ENCODE results near the gene FAXDC2.

Gene FAXDC2

DNA sequence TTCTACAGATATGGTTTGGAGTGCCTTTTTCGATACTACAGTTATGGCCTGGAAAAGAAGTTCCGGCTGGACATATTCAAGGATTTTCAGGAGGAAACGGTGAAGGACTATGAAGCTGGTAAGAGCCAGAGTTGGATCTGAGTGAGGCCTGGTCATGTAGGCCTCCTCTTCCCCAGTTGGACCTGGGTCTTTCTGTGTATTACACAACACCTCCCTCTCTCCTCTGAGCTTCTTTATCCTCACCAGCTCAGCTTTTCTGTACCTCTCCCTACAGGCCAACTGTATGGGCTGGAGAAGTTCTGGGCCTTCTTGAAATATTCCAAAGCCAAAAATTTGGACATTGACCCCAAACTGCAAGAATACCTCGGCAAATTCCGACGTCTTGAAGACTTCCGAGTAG lies 39.2 kb downstream of the FAXDC2 start:
- H3K9me3 ChIP-seq (ENCODE audit: control insufficient read depth, insufficient read depth, low read length): no peaks in the 10 kb centered on the region
- peaks cover 61% of the 10 kb centered on the region for H3K36me3 ChIP-seq (ENCODE audit: control insufficient read depth, insufficient read depth, low read length)
- no peaks in the 10 kb centered on the region for H3K27me3 ChIP-seq (ENCODE audit: control insufficient read depth, insufficient read depth, low read length)
- H3K4me3 ChIP-seq (ENCODE audit: low read depth, low read length): no peak overlapping the region
- H3K4me1 ChIP-seq (ENCODE audit: control insufficient read depth, insufficient read depth, low read length): no peaks in the 10 kb centered on the region
- H3K9ac ChIP-seq (ENCODE audit: low read depth, low read length): no peak overlapping the region

DNA sequence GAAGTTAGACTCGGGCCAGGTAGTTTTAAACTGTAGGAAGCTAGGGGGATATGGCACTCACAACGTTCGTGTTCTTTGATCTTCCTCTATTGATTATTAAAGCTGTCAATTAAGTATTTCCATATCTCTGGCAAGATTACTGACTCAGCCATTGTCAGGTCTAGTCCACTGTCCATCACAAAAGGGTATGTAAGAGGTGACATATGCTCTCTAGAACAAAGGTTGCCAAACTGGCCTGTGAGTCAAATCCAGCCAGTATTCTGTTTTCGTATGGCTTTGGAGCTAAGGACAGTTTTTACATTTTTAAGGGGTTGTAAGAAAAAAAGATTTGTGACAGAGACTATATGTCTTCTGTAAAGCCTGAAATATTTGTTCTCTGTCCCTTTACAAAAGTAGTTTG lies 44.2 kb downstream of the FAXDC2 start:
- Histone ChIP-seq H3K27me3 (ENCODE audit: control insufficient read depth, insufficient read depth, low read length) (no peaks in the 10 kb centered on the region), H3K9ac (ENCODE audit: low read depth, low read length) (no peak overlapping the region), H3K4me1 (ENCODE audit: control insufficient read depth, insufficient read depth, low read length) (no peaks in the 10 kb centered on the region), H3K36me3 (ENCODE audit: control insufficient read depth, insufficient read depth, low read length) (peaks cover 69% of the 10 kb centered on the region), H3K9me3 (ENCODE audit: control insufficient read depth, insufficient read depth, low read length) (no peaks in the 10 kb centered on the region), H3K4me3 (ENCODE audit: low read depth, low read length) (no peak overlapping the region)

DNA sequence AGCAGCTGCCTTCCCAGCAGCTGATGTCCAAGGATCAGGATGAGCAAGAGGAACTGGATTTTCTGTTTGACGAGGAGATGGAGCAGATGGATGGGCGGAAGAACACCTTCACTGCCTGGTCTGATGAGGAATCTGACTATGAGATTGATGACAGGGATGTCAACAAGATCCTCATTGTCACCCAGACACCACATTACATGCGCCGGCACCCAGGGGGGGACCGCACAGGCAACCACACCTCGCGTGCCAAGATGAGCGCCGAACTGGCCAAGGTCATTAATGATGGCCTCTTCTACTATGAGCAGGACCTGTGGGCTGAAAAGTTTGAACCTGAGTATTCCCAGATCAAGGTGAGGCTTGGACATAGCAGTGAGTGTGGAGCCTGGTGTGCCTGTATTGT lies 48.4 kb downstream of the FAXDC2 start:
- Histone ChIP-seq H3K9ac (ENCODE audit: low read depth, low read length) (no peak overlapping the region), H3K4me3 (ENCODE audit: low read depth, low read length) (no peak overlapping the region), H3K9me3 (ENCODE audit: control insufficient read depth, insufficient read depth, low read length) (no peaks in the 10 kb centered on the region), H3K27me3 (ENCODE audit: control insufficient read depth, insufficient read depth, low read length) (no peaks in the 10 kb centered on the region), H3K36me3 (ENCODE audit: control insufficient read depth, insufficient read depth, low read length) (peaks cover 67% of the 10 kb centered on the region), H3K4me1 (ENCODE audit: control insufficient read depth, insufficient read depth, low read length) (no peaks in the 10 kb centered on the region)

DNA sequence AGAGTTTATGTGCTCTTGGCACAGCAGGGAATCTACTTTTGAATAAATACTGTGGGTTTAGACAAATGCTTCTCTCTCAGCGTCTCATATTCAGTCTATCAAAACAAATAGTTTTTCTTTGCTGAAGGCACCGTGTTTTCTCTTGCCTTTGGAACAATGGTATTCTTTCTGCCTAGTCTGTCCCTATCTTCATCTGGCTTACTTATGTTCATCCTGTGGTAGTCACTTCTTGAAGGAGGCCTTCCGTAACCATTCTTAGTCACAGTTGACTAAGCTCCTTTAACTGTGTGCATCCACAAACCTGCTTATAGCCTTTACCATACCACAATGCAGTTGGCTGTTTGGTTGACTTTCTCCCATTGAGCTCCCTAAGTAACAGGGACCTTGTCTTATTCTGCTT lies 49.3 kb downstream of the FAXDC2 start:
- Histone ChIP-seq H3K9ac (ENCODE audit: low read depth, low read length) (no peak overlapping the region), H3K4me3 (ENCODE audit: low read depth, low read length) (no peak overlapping the region), H3K4me1 (ENCODE audit: control insufficient read depth, insufficient read depth, low read length) (no peaks in the 10 kb centered on the region), H3K36me3 (ENCODE audit: control insufficient read depth, insufficient read depth, low read length) (peaks cover 69% of the 10 kb centered on the region), H3K9me3 (ENCODE audit: control insufficient read depth, insufficient read depth, low read length) (no peaks in the 10 kb centered on the region), H3K27me3 (ENCODE audit: control insufficient read depth, insufficient read depth, low read length) (no peaks in the 10 kb centered on the region)

DNA sequence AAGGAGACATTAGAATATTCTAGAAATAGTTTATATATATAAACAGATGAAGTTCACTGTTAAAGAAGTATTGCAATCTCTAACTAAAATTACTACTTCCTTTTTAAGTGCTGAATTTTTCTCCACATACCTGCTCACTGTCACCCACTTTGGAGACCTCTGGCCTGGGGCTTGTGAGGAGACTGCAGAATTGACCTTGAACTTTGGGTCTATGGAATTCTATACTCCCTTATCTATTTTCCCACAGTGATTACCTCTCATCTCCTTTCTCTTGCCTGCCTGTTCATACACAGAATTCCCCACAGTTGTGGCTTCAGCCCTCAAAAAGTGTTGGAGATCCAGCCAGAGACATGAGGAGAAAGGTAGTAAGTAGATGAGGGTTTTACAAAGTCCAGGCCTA lies 49.8 kb downstream of the FAXDC2 start:
- Histone ChIP-seq H3K9ac (ENCODE audit: low read depth, low read length) (no peak overlapping the region), H3K4me1 (ENCODE audit: control insufficient read depth, insufficient read depth, low read length) (no peaks in the 10 kb centered on the region), H3K9me3 (ENCODE audit: control insufficient read depth, insufficient read depth, low read length) (no peaks in the 10 kb centered on the region), H3K27me3 (ENCODE audit: control insufficient read depth, insufficient read depth, low read length) (no peaks in the 10 kb centered on the region), H3K36me3 (ENCODE audit: control insufficient read depth, insufficient read depth, low read length) (peaks cover 64% of the 10 kb centered on the region), H3K4me3 (ENCODE audit: low read depth, low read length) (no peak overlapping the region)

DNA sequence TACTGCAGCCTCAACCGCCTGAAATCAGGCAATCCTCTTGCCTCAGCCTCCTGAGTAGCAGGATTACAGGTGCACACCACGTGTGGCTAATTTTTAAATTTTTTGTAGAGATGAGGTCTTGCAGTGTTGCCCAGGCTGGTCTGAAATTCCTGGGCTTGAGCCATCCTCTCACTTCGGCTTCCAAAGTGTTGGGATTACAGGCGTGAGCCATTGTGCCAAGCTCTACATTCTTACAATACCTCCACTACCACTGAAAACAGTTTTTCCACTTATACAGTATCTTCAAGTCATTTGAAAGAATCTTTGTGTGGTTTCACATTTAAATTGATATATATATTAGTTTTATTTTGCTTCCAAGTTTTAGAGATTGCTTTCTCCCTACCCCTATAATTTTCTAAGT lies 52.6 kb downstream of the FAXDC2 start:
- peaks cover 65% of the 10 kb centered on the region for H3K36me3 ChIP-seq (ENCODE audit: control insufficient read depth, insufficient read depth, low read length)
- no peak overlapping the region for H3K9ac ChIP-seq (ENCODE audit: low read depth, low read length)
- no peaks in the 10 kb centered on the region for H3K9me3 ChIP-seq (ENCODE audit: control insufficient read depth, insufficient read depth, low read length)

DNA sequence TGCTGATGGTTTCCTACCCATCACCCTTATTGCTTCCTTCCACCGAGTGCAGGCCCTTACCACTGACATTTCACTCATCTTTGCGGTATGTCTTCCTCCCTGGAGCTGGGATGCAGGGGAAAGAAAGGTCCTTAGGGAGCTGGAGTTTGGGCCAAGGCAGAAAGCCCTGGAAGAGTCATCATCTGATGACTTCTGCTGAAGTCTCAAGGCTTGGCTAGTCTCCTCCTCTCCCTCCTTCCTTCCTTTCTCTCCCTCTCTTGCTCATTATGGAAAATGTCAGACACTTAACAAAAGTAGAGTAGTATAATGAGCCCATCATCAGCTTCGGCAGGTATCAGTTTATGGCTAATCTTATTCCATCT lies 55.2 kb downstream of the FAXDC2 start:
- Histone ChIP-seq H3K4me1 (ENCODE audit: control insufficient read depth, insufficient read depth, low read length) (no peaks in the 10 kb centered on the region), H3K4me3 (ENCODE audit: low read depth, low read length) (no peak overlapping the region), H3K9ac (ENCODE audit: low read depth, low read length) (no peak overlapping the region), H3K9me3 (ENCODE audit: control insufficient read depth, insufficient read depth, low read length) (no peaks in the 10 kb centered on the region), H3K27me3 (ENCODE audit: control insufficient read depth, insufficient read depth, low read length) (no peaks in the 10 kb centered on the region), H3K36me3 (ENCODE audit: control insufficient read depth, insufficient read depth, low read length) (peaks cover 65% of the 10 kb centered on the region)

More for the DNA sequence above, 52.6 kb downstream of the FAXDC2 start:
- Histone ChIP-seq H3K4me1 (ENCODE audit: control insufficient read depth, insufficient read depth, low read length) (no peaks in the 10 kb centered on the region), H3K4me3 (ENCODE audit: low read depth, low read length) (no peak overlapping the region), H3K27me3 (ENCODE audit: control insufficient read depth, insufficient read depth, low read length) (no peaks in the 10 kb centered on the region)

DNA sequence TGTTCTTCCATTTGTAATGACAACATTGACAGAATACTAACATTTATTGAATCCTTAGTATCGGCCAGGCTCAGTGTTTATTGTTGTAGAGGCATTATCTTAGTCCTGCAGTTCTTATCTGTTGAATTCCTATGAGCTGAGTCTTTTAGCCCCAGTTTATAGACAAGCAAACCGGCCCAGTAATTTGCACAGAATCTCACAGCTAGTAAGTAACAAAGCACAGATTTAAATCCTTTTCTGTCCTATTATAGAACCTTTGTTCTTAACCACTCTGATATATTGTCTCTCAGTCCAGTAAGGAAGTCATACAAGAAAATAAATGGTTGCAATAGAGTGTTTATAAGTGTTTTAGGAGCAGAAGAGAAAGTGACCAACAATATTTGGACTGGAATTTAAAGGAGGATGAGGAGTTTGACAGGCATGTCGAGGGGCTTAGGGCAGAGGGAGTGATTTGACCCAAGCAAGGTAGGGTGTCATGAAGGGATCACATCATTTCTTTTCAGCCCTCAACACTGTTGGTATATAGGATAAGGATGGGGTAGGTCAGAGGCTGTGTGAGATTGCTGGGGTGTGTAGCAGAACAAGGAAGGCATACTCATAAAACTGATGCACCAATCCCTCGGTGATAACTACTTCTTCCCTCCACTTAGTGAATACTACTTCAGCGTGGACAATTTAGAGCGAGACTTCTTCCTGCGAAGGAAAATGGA lies 55.7 kb downstream of the FAXDC2 start:
- Histone ChIP-seq H3K36me3 (ENCODE audit: control insufficient read depth, insufficient read depth, low read length) (peaks cover 65% of the 10 kb centered on the region), H3K4me3 (ENCODE audit: low read depth, low read length) (no peak overlapping the region), H3K27me3 (ENCODE audit: control insufficient read depth, insufficient read depth, low read length) (no peaks in the 10 kb centered on the region), H3K9me3 (ENCODE audit: control insufficient read depth, insufficient read depth, low read length) (no peaks in the 10 kb centered on the region), H3K4me1 (ENCODE audit: control insufficient read depth, insufficient read depth, low read length) (no peaks in the 10 kb centered on the region), H3K9ac (ENCODE audit: low read depth, low read length) (no peak overlapping the region)

DNA sequence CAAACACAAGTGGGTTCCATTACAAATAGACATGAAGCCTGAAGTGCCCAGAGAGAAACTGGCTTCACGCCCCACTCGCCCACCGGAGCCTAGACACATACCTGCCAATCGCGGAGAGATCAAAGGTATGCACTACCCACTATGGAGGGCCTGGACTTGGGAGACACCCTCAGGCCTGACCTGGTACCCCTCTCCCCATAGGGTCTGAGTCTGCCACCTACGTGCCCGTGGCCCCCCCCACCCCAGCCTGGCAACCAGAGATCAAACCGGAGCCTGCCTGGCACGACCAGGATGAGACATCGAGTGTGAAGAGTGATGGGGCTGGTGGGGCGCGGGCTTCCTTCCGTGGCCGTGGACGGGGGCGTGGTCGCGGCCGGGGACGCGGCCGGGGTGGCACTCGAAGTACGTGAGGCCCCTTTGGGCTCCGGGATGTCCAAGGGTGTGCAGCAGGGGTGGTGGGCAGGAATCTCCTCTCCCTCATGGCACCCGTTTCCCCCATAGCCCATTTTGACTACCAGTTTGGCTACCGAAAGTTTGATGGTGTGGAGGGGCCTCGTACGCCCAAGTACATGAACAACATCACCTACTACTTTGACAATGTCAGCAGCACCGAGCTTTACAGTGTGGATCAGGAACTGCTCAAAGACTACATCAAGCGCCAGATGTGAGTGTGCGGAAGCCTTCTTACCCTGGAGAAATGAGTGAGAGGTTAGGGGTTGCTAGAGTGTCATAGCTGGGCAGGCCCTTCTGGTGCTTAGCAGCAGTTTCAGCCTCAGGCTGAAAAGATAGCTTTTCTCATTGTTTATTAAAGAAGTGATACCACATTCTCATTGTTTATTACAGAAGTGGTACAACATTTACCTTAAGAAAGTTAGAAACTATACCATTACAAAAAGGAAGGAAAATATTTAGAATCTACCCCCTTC lies 56.5 kb downstream of the FAXDC2 start:
- no peaks in the 10 kb centered on the region for H3K27me3 ChIP-seq (ENCODE audit: control insufficient read depth, insufficient read depth, low read length)
- H3K4me1 ChIP-seq (ENCODE audit: control insufficient read depth, insufficient read depth, low read length): no peaks in the 10 kb centered on the region
- H3K4me3 ChIP-seq (ENCODE audit: low read depth, low read length): no peak overlapping the region
- no peaks in the 10 kb centered on the region for H3K9me3 ChIP-seq (ENCODE audit: control insufficient read depth, insufficient read depth, low read length)
- peaks cover 60% of the 10 kb centered on the region for H3K36me3 ChIP-seq (ENCODE audit: control insufficient read depth, insufficient read depth, low read length)
- H3K9ac ChIP-seq (ENCODE audit: low read depth, low read length): no peak overlapping the region

DNA sequence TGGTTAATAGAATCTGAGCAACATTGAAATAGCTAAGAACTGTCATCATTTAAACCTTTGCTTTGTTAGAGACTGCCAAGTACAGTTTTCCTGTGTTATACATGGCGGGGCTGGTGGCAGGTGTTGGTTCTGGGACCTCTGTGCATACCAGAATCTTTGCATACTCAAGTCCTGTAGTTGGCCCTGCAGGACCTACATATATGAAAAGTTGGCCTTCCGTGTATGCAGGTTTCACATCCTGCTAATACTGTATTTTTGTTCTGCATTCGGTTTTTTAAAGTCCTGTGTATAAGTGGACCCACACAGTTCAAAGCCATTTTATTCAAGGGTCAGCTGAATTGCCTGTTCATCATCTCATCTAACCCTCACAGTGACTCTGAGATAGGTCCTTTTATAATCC lies 58.9 kb downstream of the FAXDC2 start:
- Histone ChIP-seq H3K4me3 (ENCODE audit: low read depth, low read length) (no peak overlapping the region), H3K9me3 (ENCODE audit: control insufficient read depth, insufficient read depth, low read length) (no peaks in the 10 kb centered on the region), H3K9ac (ENCODE audit: low read depth, low read length) (no peak overlapping the region), H3K36me3 (ENCODE audit: control insufficient read depth, insufficient read depth, low read length) (peaks cover 56% of the 10 kb centered on the region), H3K4me1 (ENCODE audit: control insufficient read depth, insufficient read depth, low read length) (peaks cover 7% of the 10 kb centered on the region), H3K27me3 (ENCODE audit: control insufficient read depth, insufficient read depth, low read length) (no peaks in the 10 kb centered on the region)

DNA sequence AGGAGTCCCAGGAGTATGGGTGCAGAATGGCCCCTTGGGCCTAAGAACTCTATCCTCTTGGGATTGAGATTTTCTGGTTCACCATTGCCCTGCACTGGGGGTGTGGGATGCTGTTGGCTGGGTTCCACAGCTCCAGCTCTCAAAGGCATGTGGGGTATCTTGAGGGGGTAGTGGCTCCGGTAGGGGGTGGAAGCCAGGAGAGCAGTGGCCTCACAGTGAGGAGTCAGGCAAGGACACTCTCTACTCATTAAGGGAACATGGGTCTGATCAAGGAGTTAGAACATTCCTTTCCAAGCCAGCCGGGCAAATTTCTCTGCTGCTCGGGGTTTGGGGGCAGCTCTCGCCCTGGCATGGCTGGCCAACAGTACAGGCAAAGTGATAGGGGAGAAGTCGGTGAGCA lies 62.2 kb downstream of the FAXDC2 start:
- Histone ChIP-seq H3K4me1 (ENCODE audit: control insufficient read depth, insufficient read depth, low read length) (peaks cover 31% of the 10 kb centered on the region), H3K27me3 (ENCODE audit: control insufficient read depth, insufficient read depth, low read length) (no peaks in the 10 kb centered on the region), H3K4me3 (ENCODE audit: low read depth, low read length) (no peak overlapping the region), H3K9ac (ENCODE audit: low read depth, low read length) (no peak overlapping the region), H3K9me3 (ENCODE audit: control insufficient read depth, insufficient read depth, low read length) (no peaks in the 10 kb centered on the region), H3K36me3 (ENCODE audit: control insufficient read depth, insufficient read depth, low read length) (peaks cover 33% of the 10 kb centered on the region)

DNA sequence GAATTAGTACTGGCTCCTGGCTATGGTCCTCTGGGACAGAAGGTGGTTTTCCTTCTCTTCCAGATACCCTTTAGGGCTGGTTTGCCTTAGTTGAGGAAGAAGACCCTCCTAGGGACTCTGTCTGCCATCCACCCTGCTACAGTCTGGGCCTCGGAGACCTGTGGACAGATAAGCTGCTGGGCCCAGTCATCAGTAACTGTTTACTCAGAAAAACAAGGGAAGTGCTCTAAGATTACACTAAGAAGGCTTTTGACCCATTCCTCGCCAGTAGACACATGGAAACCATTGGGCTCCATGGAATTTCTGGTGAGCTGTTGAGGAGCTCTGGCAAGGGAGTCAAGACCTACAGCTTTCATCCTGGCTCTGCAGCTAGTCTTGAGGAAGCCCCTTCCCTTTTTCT lies 64.0 kb downstream of the FAXDC2 start:
- Histone ChIP-seq H3K9ac (ENCODE audit: low read depth, low read length) (no peak overlapping the region), H3K4me3 (ENCODE audit: low read depth, low read length) (no peak overlapping the region), H3K36me3 (ENCODE audit: control insufficient read depth, insufficient read depth, low read length) (peaks cover 16% of the 10 kb centered on the region), H3K4me1 (ENCODE audit: control insufficient read depth, insufficient read depth, low read length) (peaks cover 48% of the 10 kb centered on the region), H3K27me3 (ENCODE audit: control insufficient read depth, insufficient read depth, low read length) (no peaks in the 10 kb centered on the region), H3K9me3 (ENCODE audit: control insufficient read depth, insufficient read depth, low read length) (no peaks in the 10 kb centered on the region)
